Suprapubic skin (tissue), 4 donors: ENCODE measurements around the gene DCTN4. TPM values are rescaled to one million over a fixed set of nuclear protein-coding genes. Genes with fewer than 3 reads are reported as not detected.

Source experiments
- DNase-seq, 2 donors: peaks; one replicate each; pipeline ENCODE4 v3.0.0-alpha.2; 2019; ENCODE audit warnings: low spot score in 2 of 2
- H3K27ac ChIP-seq: fragments of 200-600 bp; sonication (generic); one replicate; pipeline ENCODE4 v1.5.1; 2019
- H3K27me3 ChIP-seq: fragments of 200-600 bp; sonication (generic); one replicate; pipeline ENCODE4 v1.5.1; 2019
- H3K36me3 ChIP-seq: fragments of 200-600 bp; sonication (generic); one replicate; pipeline ENCODE4 v1.5.1; 2019
- H3K4me1 ChIP-seq: fragments of 200-600 bp; sonication (generic); one replicate; pipeline ENCODE4 v1.5.1; 2019
- H3K4me3 ChIP-seq: fragments of 200-600 bp; sonication (generic); one replicate; pipeline ENCODE4 v1.5.1; 2019; ENCODE audit warnings: mild to moderate bottlenecking
- H3K9me3 ChIP-seq: fragments of 200-600 bp; sonication (generic); one replicate; pipeline ENCODE4 v1.5.1; 2019
- EP300 ChIP-seq: sonication (generic); formaldehyde crosslinking; IDR thresholded peaks from one replicate; pipeline ENCODE4 v1.6.1; 2017; ENCODE audit warnings: antibody characterized with exemption
- POLR2A ChIP-seq, 2 donors: fragments of 450-650 bp; IDR thresholded peaks; one replicate each; pipeline ENCODE4 v1.6.1; 2017; ENCODE audit warnings: antibody characterized with exemption in 2 of 2, mild to moderate bottlenecking in 2 of 2, moderate library complexity in 2 of 2
- POLR2AphosphoS5 ChIP-seq, 3 donors: sonication (generic); formaldehyde crosslinking; IDR thresholded peaks; one replicate each; pipeline ENCODE4 v1.6.1; 2017; ENCODE audit warnings: antibody characterized with exemption in 3 of 3
- WGBS: methylation state at CpG from one replicate; pipeline ENCODE4 v1.1.5; 2018; 5-methylcytosine and 5-hydroxymethylcytosine counted together
- total RNA-seq, 4 donors: library from RNA; depleted of rRNA; stranded (reverse); fragments of >200 nt; gene quantifications; one replicate each; pipeline ENCODE4 v1.1.0, GENCODE V29; 2016
- TF ChIP-seq, protein P1 (sequence below), 2 donors: fragments of 200-600 bp in 1 of 2; fragments of 450-650 bp in 1 of 2; sonication (generic) in 1 of 2; IDR thresholded peaks; one replicate each; pipeline ENCODE4 v1.5.1; 2016 to 2019; ENCODE audit warnings: antibody characterized with exemption in 2 of 2, mild to moderate bottlenecking in 1 of 2, moderate library complexity in 1 of 2

DCTN4 gene
- total RNA-seq, 4 donors from 2014 or later: 64.8 to 91.6 (median 76.3) TPM

DNA sequence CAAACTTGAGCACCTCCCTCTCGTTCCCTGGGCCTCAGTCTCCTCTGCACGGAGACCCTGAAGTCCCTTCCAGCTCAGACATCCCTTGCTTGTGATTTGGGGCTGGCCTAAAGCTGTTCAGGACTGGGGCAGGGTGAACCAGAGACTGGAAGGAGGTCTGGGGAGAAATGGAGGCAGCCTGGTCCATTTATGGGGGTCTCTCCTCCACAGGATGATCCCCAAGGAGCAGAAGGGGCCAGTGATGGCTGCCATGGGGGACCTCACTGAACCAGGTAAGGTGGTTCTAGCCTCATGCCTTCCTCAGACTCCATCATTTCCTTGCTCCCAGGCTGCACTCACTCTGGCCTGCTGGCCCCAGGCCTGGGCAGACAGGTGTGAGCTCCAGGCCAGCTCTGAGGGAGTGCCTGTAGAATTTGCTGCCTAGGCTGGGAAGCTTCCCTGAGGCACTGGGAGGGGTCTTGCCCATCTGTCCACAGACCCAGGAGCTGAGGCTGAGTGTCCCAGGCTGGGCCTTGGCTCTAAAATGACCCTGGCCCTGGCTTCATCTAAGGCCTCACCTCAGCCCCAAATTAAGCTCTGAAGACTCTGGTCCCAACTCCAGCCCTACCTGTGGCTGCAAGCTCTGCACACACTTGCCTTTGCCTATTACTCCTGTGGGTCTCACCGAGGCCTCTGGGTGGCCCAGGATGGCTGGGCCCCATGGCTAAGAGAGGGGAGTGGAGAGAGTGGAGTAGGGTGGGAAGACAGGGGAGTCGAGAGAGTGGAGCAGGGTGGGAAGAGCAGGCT lies 95.9 kb downstream of the DCTN4 start:
- 88% methylated on average over 4 of the region's 4 CpGs for WGBS

DNA sequence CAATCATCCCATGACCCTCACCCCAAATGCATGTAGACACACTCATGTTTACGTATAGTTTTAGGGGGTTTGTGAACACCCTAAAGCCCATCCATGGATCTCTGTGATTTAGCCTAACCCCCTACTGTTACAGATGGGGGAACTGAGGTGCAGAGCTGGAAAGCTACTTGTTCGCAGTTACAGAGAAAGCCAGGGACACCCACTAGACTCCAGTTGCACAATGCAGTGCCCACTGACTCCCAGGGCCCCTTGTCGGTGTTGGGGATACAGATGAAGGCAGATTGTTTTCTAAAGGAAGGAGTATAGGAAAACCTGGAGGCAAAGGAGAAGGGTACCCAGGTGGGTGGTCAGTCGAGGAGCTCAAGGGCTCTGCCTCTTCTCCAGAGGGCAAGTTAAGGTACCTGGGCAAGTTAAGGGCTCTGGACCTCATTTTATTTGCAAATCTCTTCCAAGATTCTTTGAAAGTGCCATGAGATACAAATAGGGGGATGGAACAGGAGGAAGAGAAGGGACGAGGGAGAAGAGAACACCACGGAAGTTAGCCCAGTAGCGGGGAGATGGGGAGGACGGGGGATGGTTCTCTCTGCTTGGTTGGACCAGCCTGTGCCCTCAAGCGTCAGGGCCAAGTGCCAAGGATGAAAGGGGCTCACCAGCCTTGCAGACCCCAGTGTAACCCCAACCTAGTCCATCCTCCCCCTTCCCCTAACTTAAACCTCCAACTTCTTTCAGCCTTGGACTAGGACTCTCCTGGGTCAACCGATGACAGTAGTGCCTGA lies 96.8 kb downstream of the DCTN4 start:
- no peak overlapping the region for H3K4me3 ChIP-seq
- no peak for TF ChIP-seq POLR2A (IDR thresholded peaks at IDR 0.05)
- no peak for TF ChIP-seq EP300
- no peak for TF ChIP-seq POLR2AphosphoS5 (IDR thresholded peaks at IDR 0.05)
- TF ChIP-seq, protein P1, sequence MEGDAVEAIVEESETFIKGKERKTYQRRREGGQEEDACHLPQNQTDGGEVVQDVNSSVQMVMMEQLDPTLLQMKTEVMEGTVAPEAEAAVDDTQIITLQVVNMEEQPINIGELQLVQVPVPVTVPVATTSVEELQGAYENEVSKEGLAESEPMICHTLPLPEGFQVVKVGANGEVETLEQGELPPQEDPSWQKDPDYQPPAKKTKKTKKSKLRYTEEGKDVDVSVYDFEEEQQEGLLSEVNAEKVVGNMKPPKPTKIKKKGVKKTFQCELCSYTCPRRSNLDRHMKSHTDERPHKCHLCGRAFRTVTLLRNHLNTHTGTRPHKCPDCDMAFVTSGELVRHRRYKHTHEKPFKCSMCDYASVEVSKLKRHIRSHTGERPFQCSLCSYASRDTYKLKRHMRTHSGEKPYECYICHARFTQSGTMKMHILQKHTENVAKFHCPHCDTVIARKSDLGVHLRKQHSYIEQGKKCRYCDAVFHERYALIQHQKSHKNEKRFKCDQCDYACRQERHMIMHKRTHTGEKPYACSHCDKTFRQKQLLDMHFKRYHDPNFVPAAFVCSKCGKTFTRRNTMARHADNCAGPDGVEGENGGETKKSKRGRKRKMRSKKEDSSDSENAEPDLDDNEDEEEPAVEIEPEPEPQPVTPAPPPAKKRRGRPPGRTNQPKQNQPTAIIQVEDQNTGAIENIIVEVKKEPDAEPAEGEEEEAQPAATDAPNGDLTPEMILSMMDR (IDR thresholded peaks at IDR 0.05): no peak
- no peaks in the 10 kb centered on the region for H3K27me3 ChIP-seq
- 90% methylated on average over 10 of the region's 10 CpGs for WGBS
- peaks cover 5% of the 10 kb centered on the region for H3K4me1 ChIP-seq
- H3K9me3 ChIP-seq: no peaks in the 10 kb centered on the region
- H3K27ac ChIP-seq: no peak overlapping the region
- no peaks in the 10 kb centered on the region for H3K36me3 ChIP-seq
- no peak for DNase-seq

More for the DNA sequence above, 95.9 kb downstream of the DCTN4 start:
- DNase-seq: peak in 1 of 2 donors; percentile 57
- H3K4me3 ChIP-seq: no peak overlapping the region
- H3K36me3 ChIP-seq: no peaks in the 10 kb centered on the region
- TF ChIP-seq, protein P1 (IDR thresholded peaks at IDR 0.05): no peak
- TF ChIP-seq EP300 (no peak), POLR2A (IDR thresholded peaks at IDR 0.05) (no peak), POLR2AphosphoS5 (IDR thresholded peaks at IDR 0.05) (no peak)
- H3K27ac ChIP-seq: no peak overlapping the region
- no peaks in the 10 kb centered on the region for H3K27me3 ChIP-seq
- no peaks in the 10 kb centered on the region for H3K4me1 ChIP-seq
- no peaks in the 10 kb centered on the region for H3K9me3 ChIP-seq

DNA sequence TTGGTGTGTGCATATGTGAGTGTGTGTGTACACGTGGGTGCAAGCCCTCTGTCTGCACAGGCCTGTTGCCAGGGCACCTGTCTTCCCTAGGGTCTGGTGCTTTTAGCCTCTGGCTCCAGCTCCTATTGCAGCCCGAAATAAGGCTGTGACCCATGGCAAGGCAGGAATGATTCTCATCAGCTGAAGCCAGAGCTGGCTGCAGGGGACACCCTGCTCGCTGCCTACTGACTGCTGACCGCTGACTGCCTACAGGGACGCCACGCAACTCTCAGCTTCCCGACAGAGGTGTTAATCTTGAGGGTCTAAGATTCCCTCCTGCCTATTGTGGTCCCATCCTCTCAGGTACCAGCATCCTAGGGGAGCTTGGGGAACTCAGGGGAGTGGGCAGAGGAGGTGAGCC lies 97.7 kb downstream of the DCTN4 start, which contains the start of gene MYOZ3:
Gene MYOZ3 (plus strand): TSS at position 166 of the 400 bp plus-strand sequence. CDS start 1,691 bp downstream, outside the sequence.
- DNase-seq: peak in 1 of 2 donors; percentile 32
- TF ChIP-seq POLR2A (IDR thresholded peaks at IDR 0.05): no peak
- no peak for TF ChIP-seq POLR2AphosphoS5 (IDR thresholded peaks at IDR 0.05)
- TF ChIP-seq, protein P1 (IDR thresholded peaks at IDR 0.05): no peak
- TF ChIP-seq EP300: no peak
- Histone ChIP-seq H3K9me3 (no peaks in the 10 kb centered on the region), H3K27ac (no peak within 1 kb of the TSS), H3K4me1 (peaks cover 15% of the 10 kb centered on the region), H3K27me3 (no peaks in the 10 kb centered on the region), H3K4me3 (no peak within 1 kb of the TSS), H3K36me3 (no peaks in the 10 kb centered on the region)
- 61% methylated on average over 3 of the region's 7 CpGs for WGBS

DNA sequence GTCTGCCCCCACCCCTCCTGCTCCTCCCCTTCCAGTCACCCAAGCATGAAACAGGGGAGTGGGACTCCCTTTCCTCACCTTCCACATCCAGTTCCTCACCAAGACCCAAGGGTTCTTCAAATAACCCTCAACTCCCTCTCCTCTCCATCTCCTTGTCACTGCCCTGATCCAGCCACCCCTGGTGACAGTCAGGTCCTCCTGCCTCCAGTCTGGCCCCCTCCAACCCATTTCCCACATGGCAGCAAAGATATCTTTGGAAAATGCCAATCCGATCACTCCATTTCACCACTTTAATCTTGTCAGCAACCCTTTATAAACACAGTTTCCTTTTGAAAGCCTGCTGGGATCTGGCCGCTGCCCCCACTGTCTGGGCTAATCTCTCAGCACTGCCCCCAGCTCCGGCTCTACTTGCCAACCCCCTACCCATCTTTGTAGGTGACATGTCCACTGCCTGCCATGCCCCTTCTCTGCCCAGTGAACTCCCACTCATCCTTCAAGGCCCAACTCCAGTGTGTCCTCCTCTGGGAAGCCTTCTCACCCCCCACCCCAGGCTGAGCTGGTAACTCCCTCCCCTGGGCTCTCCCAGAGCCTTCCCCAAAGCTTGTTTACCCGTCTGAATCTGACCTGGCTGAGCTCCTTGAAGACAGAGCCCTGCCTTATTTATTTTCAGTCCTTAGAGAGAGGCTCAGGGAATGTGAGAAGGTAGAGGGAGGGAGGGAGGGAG lies 98.5 kb downstream of the DCTN4 start:
- Histone ChIP-seq H3K4me3 (no peak overlapping the region), H3K9me3 (no peaks in the 10 kb centered on the region), H3K27ac (no peak overlapping the region), H3K36me3 (no peaks in the 10 kb centered on the region), H3K27me3 (no peaks in the 10 kb centered on the region), H3K4me1 (peaks cover 18% of the 10 kb centered on the region)
- peak in 1 of 2 donors; percentile 71 for DNase-seq
- 59% methylated on average over 4 of the region's 4 CpGs for WGBS
- TF ChIP-seq EP300 (no peak), POLR2AphosphoS5 (IDR thresholded peaks at IDR 0.05) (no peak)

DNA sequence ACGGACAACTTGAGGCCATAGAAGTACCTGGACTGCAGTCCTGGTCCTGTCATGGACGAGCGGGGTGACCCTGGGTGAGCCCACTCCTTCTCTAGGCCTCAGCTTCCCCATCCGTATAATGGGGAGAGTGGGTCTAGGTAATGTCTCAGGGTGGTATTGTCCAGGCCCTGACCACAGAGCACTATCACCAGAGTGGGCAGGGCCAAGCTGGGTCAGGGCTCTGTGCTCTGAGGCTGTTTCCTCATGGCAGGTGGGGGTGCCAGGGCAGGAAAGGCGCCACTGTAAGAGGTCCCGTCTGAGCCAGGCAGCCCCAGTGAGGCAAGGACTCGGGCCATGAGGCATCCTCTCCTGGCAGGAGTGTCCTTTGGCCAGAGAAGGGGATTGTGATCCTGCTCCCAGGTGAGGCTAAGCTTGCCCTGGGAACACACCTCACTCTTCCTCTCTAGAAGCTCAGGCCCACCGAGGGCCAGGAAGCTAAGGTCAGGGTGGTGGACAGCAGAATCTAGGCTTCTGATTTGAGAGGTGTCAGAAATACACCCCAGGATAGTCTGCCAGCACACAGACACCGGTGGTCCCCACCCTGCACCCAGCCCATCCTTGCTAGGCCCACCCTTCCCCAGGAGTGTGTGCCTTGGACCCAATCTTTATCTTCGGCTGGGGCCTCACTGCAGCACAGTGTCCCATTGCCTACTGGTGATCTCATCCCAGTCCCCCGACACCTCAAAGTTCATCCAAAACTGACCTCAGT lies 99.3 kb downstream of the DCTN4 start:
- H3K36me3 ChIP-seq: no peaks in the 10 kb centered on the region
- TF ChIP-seq POLR2AphosphoS5 (IDR thresholded peaks at IDR 0.05) (no peak), EP300 (no peak), POLR2A (IDR thresholded peaks at IDR 0.05) (no peak)
- TF ChIP-seq, protein P1 (IDR thresholded peaks at IDR 0.05): no peak
- H3K27me3 ChIP-seq: no peaks in the 10 kb centered on the region
- H3K4me1 ChIP-seq: peaks cover 18% of the 10 kb centered on the region
- H3K27ac ChIP-seq: no peak overlapping the region
- H3K9me3 ChIP-seq: no peaks in the 10 kb centered on the region
- DNase-seq: peak in 1 of 2 donors; percentile 55
- 75% methylated on average over 7 of the region's 11 CpGs for WGBS
- H3K4me3 ChIP-seq: no peak overlapping the region
